ENCODE measurements around the gene ELMO3.

The ELMO3 gene

DNA sequence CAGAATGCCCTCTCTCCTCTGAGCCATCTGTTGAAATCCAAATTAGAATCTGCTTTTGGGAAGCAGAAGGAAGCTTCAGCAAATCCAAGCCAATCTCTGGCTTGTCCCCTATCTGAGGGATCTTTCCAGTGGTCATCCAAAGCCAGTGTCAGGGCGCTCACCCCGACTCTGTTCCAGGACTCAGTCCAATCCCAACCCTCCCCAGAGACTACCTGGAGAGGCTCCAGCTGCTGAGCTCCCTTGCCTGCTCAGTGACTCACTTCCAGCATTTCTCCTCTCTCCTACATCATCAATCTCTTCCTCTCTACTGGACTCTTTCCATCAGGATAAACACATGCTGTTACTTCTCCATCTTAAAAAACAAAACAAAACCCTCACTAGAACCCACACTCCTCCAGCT is 17.6 kb upstream of the ELMO3 start:
- H3K36me3 ChIP-seq (ENCODE audit: control insufficient read depth in 1 of 2, insufficient read depth in 2 of 2, low read length in 2 of 2): peaks cover 2 to 4% of the 10 kb centered on the region in 2 experiments
- H3K14ac ChIP-seq (ENCODE audit: low read length): no peak overlapping the region
- H4K12ac ChIP-seq (ENCODE audit: low read depth, low read length): no peak overlapping the region
- H3K4me2 ChIP-seq (ENCODE audit: low read length): no peak overlapping the region
- H2AFZ ChIP-seq (ENCODE audit: insufficient read depth, low read length, poor library complexity): no peak overlapping the region
- no peak overlapping the region for H3K4me3 ChIP-seq (ENCODE audit: low read depth, low read length)
- no peak overlapping the region for H2BK120ac ChIP-seq (ENCODE audit: insufficient read depth, low read length, poor library complexity)
- no peak overlapping the region for H4K8ac ChIP-seq (ENCODE audit: low read depth, low read length)
- H2BK5ac ChIP-seq (ENCODE audit: low read depth, low read length, poor library complexity): no peak overlapping the region
- H2BK12ac ChIP-seq (ENCODE audit: low read length): no peak overlapping the region
- no peak overlapping the region for H2AK5ac ChIP-seq (ENCODE audit: low read length)
- H3K27ac ChIP-seq (ENCODE audit: low read depth, low read length): no peak overlapping the region
- H3K23ac ChIP-seq (ENCODE audit: low read length): no peak overlapping the region
- no peak for DNase-seq
- peaks cover 6% of the 10 kb centered on the region for H3K79me1 ChIP-seq (ENCODE audit: low read length)
- H3K9ac ChIP-seq (ENCODE audit: low read length): no peak overlapping the region
- no peak overlapping the region for H3K4ac ChIP-seq (ENCODE audit: low read depth, low read length)
- WGBS (ENCODE audit: extremely low coverage, insufficient coverage, insufficient read length): no CpG with 5 or more reads among the region's 2 CpGs
- H3K79me2 ChIP-seq (ENCODE audit: control insufficient read depth, insufficient read depth, low read length, poor library complexity): peaks cover 2% of the 10 kb centered on the region
- H3K18ac ChIP-seq (ENCODE audit: low read length): no peak overlapping the region
- no peak overlapping the region for H4K91ac ChIP-seq (ENCODE audit: low read depth, low read length)
- peaks cover 9% of the 10 kb centered on the region for H3K9me3 ChIP-seq (ENCODE audit: insufficient read depth, low read depth, low read length)
- H3K27me3 ChIP-seq (ENCODE audit: insufficient read depth, low read length): peaks cover 3% of the 10 kb centered on the region
- peaks cover 18 to 32% of the 10 kb centered on the region in 2 experiments for H3K4me1 ChIP-seq (ENCODE audit: control insufficient read depth in 1 of 2, insufficient read depth in 2 of 2, low read length in 2 of 2)

GRCh38 chr16:67182288-67182687 is 16.6 kb upstream of the ELMO3 start:
- Histone ChIP-seq H3K18ac (ENCODE audit: low read length) (no peak overlapping the region), H3K23ac (ENCODE audit: low read length) (no peak overlapping the region), H2BK5ac (ENCODE audit: low read depth, low read length, poor library complexity) (no peak overlapping the region), H3K4ac (ENCODE audit: low read depth, low read length) (no peak overlapping the region), H3K4me2 (ENCODE audit: low read length) (no peak overlapping the region), H3K79me2 (ENCODE audit: control insufficient read depth, insufficient read depth, low read length, poor library complexity) (peaks cover 4% of the 10 kb centered on the region), H4K12ac (ENCODE audit: low read depth, low read length) (no peak overlapping the region), H3K36me3 (ENCODE audit: control insufficient read depth in 1 of 2, insufficient read depth in 2 of 2, low read length in 2 of 2) (no peaks in the 10 kb centered on the region), H3K14ac (ENCODE audit: low read length) (no peak overlapping the region), H3K79me1 (ENCODE audit: low read length) (peaks cover 8% of the 10 kb centered on the region), H3K4me3 (ENCODE audit: low read depth, low read length) (no peak overlapping the region), H2AK5ac (ENCODE audit: low read length) (no peak overlapping the region), H2BK12ac (ENCODE audit: low read length) (no peak overlapping the region), H3K9ac (ENCODE audit: low read length) (no peak overlapping the region), H3K27ac (ENCODE audit: low read depth, low read length) (no peak overlapping the region), H2AFZ (ENCODE audit: insufficient read depth, low read length, poor library complexity) (no peak overlapping the region), H4K91ac (ENCODE audit: low read depth, low read length) (no peak overlapping the region), H2BK120ac (ENCODE audit: insufficient read depth, low read length, poor library complexity) (no peak overlapping the region), H4K8ac (ENCODE audit: low read depth, low read length) (no peak overlapping the region), H3K27me3 (ENCODE audit: insufficient read depth, low read length) (peaks cover 3% of the 10 kb centered on the region), H3K9me3 (ENCODE audit: insufficient read depth, low read depth, low read length) (peaks cover 9% of the 10 kb centered on the region), H3K4me1 (ENCODE audit: control insufficient read depth in 1 of 2, insufficient read depth in 2 of 2, low read length in 2 of 2) (peaks cover 28 to 41% of the 10 kb centered on the region in 2 experiments)
- DNase-seq: no peak
- no CpG with 5 or more reads among the region's 2 CpGs for WGBS (ENCODE audit: extremely low coverage, insufficient coverage, insufficient read length)

- H2AFZ ChIP-seq (ENCODE audit: insufficient read depth, low read length, poor library complexity): peak overlapping the region; percentile 61
- H3K27me3 ChIP-seq (ENCODE audit: insufficient read depth, low read length): peaks cover 3% of the 10 kb centered on the region
- no peak overlapping the region for H3K14ac ChIP-seq (ENCODE audit: low read length)
- H4K12ac ChIP-seq (ENCODE audit: low read depth, low read length): peak overlapping the region; percentile 9
- H3K4ac ChIP-seq (ENCODE audit: low read depth, low read length): peak overlapping the region; percentile 23
- peaks cover 9% of the 10 kb centered on the region for H3K9me3 ChIP-seq (ENCODE audit: insufficient read depth, low read depth, low read length)
- H3K9ac ChIP-seq (ENCODE audit: low read length): peak overlapping the region; percentile 79
- no peak overlapping the region for H3K23ac ChIP-seq (ENCODE audit: low read length)
- H3K79me1 ChIP-seq (ENCODE audit: low read length): peaks cover 10% of the 10 kb centered on the region
- H4K91ac ChIP-seq (ENCODE audit: low read depth, low read length): no peak overlapping the region
- peak overlapping the region; percentile 62 for H4K8ac ChIP-seq (ENCODE audit: low read depth, low read length)
- no peak overlapping the region for H2AK5ac ChIP-seq (ENCODE audit: low read length)
- H3K18ac ChIP-seq (ENCODE audit: low read length): peak overlapping the region; percentile 4
- no peak overlapping the region for H2BK5ac ChIP-seq (ENCODE audit: low read depth, low read length, poor library complexity)
- no peak overlapping the region for H2BK12ac ChIP-seq (ENCODE audit: low read length)
- peak overlapping the region; percentile 74 for H3K4me3 ChIP-seq (ENCODE audit: low read depth, low read length)
- no CpG with 5 or more reads among the region's 11 CpGs for WGBS (ENCODE audit: extremely low coverage, insufficient coverage, insufficient read length)
- no peak overlapping the region for H3K27ac ChIP-seq (ENCODE audit: low read depth, low read length)
- peak overlapping the region; percentile 85 for H3K4me2 ChIP-seq (ENCODE audit: low read length)
- no peak overlapping the region for H2BK120ac ChIP-seq (ENCODE audit: insufficient read depth, low read length, poor library complexity)
- H3K36me3 ChIP-seq (ENCODE audit: control insufficient read depth in 1 of 2, insufficient read depth in 2 of 2, low read length in 2 of 2): no peaks in the 10 kb centered on the region
- H3K79me2 ChIP-seq (ENCODE audit: control insufficient read depth, insufficient read depth, low read length, poor library complexity): peaks cover 4% of the 10 kb centered on the region
- H3K4me1 ChIP-seq (ENCODE audit: control insufficient read depth in 1 of 2, insufficient read depth in 2 of 2, low read length in 2 of 2): peaks cover 29 to 41% of the 10 kb centered on the region in 2 experiments
- no peak for DNase-seq
These were observed 15.7 kb upstream of the ELMO3 start for GRCh38 chr16:67183284-67183626.

DNA sequence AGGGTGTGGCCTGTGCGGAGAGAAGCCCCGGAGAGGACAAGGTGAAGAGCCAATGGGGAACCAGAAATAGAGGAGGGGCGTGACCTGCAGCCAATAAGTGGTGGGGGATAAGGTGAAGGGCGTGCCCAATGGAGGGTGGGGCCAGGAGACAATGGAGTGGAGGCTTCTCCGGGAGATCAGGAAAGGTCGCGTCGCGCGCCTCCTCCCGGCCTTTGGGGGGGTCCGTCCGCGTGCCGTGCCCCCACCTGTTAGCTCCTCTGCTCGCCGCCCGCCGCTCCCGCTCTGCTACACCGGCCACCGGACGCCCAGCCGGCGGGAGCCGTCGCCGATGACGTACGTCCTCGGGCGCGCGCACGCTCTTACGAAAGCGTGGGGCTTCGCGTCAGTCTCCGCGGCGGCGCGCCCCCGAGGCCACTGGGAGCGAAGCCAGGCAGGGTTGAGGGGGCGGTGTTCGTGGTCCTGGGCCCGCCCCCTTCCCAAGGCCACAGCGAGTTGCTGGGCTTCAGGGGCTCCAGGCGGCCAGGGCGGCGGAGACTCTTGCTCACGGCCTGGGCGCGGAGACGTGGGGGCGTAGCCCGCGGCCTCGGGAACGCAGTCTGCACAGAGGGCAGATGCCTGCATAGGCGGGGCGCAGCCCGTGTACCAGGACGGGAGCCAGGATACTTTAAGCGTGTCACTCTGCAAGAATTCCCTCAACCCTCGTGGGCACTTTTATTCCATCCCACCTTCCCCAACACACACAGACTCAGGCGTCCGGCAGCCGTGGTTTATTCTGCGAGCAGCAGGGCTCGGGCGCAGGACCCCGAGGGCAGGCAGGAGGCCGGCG is 15.1 kb upstream of the ELMO3 start, which contains the start of gene MATCAP1:
Gene MATCAP1 (minus strand): TSS at position 337 of the 826 bp plus-strand sequence. CDS start 3,353 bp downstream, outside the sequence.
- H2BK120ac ChIP-seq (ENCODE audit: insufficient read depth, low read length, poor library complexity): peak within 1 kb of the TSS; percentile 87
- peak within 1 kb of the TSS; percentile 97 for H2BK5ac ChIP-seq (ENCODE audit: low read depth, low read length, poor library complexity)
- peak within 1 kb of the TSS; percentile 85 for H3K4me2 ChIP-seq (ENCODE audit: low read length)
- peak; percentile 98 to 99 for DNase-seq
- H2AFZ ChIP-seq (ENCODE audit: insufficient read depth, low read length, poor library complexity): peak within 1 kb of the TSS; percentile 94
- peak within 1 kb of the TSS; percentile 93 for H4K12ac ChIP-seq (ENCODE audit: low read depth, low read length)
- peak within 1 kb of the TSS; percentile 93 for H3K14ac ChIP-seq (ENCODE audit: low read length)
- peak within 1 kb of the TSS; percentile 94 for H4K8ac ChIP-seq (ENCODE audit: low read depth, low read length)
- peaks cover 9% of the 10 kb centered on the region for H3K9me3 ChIP-seq (ENCODE audit: insufficient read depth, low read depth, low read length)
- peaks cover 4% of the 10 kb centered on the region for H3K79me2 ChIP-seq (ENCODE audit: control insufficient read depth, insufficient read depth, low read length, poor library complexity)
- peaks cover 3% of the 10 kb centered on the region for H3K27me3 ChIP-seq (ENCODE audit: insufficient read depth, low read length)
- no CpG with 5 or more reads among the region's 77 CpGs for WGBS (ENCODE audit: extremely low coverage, insufficient coverage, insufficient read length)
- peak within 1 kb of the TSS; percentile 53 for H3K4ac ChIP-seq (ENCODE audit: low read depth, low read length)
- H3K79me1 ChIP-seq (ENCODE audit: low read length): peaks cover 10% of the 10 kb centered on the region
- H4K91ac ChIP-seq (ENCODE audit: low read depth, low read length): peak within 1 kb of the TSS; percentile 97
- peaks cover 26 to 38% of the 10 kb centered on the region in 2 experiments for H3K4me1 ChIP-seq (ENCODE audit: control insufficient read depth in 1 of 2, insufficient read depth in 2 of 2, low read length in 2 of 2)
- peak within 1 kb of the TSS; percentile 81 for H3K9ac ChIP-seq (ENCODE audit: low read length)
- no peak within 1 kb of the TSS for H2BK12ac ChIP-seq (ENCODE audit: low read length)
- peak within 1 kb of the TSS; percentile 94 for H3K18ac ChIP-seq (ENCODE audit: low read length)
- peak within 1 kb of the TSS; percentile 95 for H3K4me3 ChIP-seq (ENCODE audit: low read depth, low read length)
- no peak within 1 kb of the TSS for H2AK5ac ChIP-seq (ENCODE audit: low read length)
- H3K36me3 ChIP-seq (ENCODE audit: control insufficient read depth in 1 of 2, insufficient read depth in 2 of 2, low read length in 2 of 2): no peaks in the 10 kb centered on the region
- peak within 1 kb of the TSS; percentile 78 for H3K27ac ChIP-seq (ENCODE audit: low read depth, low read length)
- H3K23ac ChIP-seq (ENCODE audit: low read length): no peak within 1 kb of the TSS

Measured in trophoblast cell (in vitro differentiated cells and primary cell).